G401 (cell line): ENCODE data around the gene ARL14. TPM values are rescaled to one million over a fixed set of nuclear protein-coding genes. Genes with fewer than 3 reads are reported as not detected.

ENCODE experiments used
- DNase-seq: peaks from one replicate; pipeline ENCODE4 v3.0.0-alpha.2; 2015; ENCODE audit warnings: low spot score
- in situ Hi-C: cut with HindIII; loops from 2 replicates; pipeline ENCODE4 v1.10.0; 2016; ENCODE audit warnings: low sequenced_read_pairs, mixed read lengths
- total RNA-seq: library from RNA; depleted of rRNA; stranded (reverse); fragments of >200 nt; shearing (Covaris generic); gene quantifications from 2 replicates; pipeline ENCODE4 v1.2.3, GENCODE V29; 2014; rRNA removed

Gene ARL14
- total RNA-seq: not detected in 2 replicates

DNA sequence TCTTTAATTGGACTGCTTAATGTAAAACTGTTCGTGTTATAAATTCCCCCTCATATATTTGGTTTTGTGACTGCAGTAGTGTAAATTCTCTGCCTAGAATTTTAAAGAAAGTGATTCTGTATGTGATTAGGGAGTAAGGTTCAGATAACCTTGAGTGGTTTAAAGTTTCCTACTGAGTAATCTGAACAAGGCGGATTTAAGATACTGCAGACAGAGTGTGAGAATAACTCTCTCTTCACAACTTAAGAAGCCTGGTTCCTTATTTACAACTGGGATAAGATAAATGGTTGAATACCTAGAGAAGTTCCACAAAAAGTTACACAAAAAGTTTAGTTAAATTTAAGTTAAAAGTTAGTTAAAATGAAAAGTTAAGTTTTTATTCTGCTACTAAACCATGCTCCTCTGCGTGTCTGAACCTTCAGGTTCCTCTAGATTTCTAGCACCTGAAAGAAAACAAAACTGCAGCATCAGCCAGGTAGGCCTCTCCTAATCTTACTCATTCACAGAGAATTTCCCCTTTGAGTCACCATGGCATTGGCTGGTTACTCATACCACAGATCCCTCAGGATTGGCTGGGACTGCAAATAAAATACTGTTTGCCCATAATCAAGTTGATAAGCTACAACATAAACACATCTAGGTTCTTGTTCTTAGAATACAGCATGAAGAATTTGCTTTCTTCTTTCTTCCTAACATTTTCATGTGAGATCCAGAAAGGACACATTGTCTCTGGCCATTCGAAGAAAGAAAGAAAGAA is at the start of gene ARL14:
TSS of gene ARL14 (plus strand) at position 614 of the 757 bp plus-strand sequence. CDS start 187 bp downstream, outside the sequence.
- no peak for DNase-seq
- in situ Hi-C loops: no loop called here

DNA sequence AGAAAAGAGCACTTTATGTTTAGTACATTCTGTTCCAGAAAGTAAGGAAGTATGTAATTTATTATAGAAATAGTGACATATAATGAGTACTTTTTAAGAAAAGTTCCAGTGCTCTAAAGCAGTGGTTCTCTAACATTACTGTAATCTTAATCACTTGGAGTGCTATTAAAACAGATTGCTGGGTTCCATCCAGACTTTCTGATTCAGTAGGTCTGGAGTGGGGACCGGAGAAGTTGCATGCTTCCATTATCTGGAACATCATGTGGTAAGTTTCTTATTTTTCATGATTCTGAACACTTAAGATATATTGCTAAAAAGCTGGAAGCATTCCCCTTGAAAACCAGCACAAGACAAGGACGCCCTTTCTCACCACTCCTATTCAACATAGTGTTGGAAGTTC is 47.5 kb upstream of the ARL14 start:
- in situ Hi-C loops: no loop called here
- DNase-seq: no peak

DNA sequence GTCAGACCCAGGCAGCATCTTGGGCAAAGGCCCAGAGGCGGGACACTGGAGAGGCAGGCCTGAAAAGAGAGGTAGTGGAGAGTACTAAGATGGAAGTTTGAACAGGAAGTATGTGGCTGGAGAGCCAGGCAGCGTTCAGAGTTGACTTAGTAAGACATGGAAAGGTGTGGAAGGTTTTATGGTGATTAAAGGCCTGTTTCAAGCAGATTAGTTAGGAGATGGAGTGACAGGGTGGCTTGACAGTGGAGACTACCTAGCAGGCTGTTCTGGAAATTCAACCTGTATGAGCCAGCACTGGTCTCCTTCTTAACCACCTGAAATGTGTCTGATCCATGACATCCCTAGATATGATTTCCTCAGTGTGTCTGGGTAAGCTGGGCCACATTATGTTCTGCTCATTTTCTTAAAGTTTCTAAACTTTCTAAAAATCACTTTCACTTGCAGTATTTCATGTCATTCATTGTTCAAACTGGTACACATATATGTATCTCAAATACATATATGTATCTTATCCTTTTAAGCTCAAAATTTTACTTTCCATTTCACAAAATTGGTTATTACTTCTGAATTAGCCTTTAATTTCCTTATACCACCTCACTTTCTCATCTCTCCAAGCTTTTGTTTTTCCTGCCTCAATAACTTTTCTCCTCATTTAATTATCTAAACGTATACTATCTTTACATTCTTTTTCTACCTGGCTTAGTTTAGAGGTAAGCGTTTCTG is 43.4 kb upstream of the ARL14 start:
- DNase-seq: no peak
- in situ Hi-C loops: no loop called here

DNA sequence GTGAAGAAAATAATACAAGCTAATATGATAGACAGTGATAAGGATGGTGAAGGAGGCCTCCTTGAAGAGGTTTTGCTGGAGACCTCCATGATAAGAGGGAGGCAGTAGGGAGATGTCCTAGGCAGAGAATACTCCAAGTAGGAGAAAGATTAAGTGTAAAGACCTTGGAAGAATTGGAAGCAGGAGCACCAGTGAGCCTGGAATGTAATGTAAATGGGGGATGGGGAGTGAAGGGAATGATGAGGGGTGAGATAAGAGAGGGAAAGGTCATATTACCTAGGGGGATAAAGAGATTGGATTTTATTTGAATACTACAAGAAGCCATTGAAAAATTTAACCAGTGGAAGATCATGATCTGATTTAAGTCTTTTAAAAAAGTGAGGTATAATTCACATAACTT is 41.7 kb upstream of the ARL14 start:
- in situ Hi-C loops: no loop called here
- no peak for DNase-seq

- in situ Hi-C loops: no loop called here
- DNase-seq: no peak
Observed at GRCh38 chr3:160637086-160637485, 39.9 kb upstream of the ARL14 start.

- DNase-seq: no peak
- in situ Hi-C loops: no loop called here
Observed at GRCh38 chr3:160638184-160638583, 38.8 kb upstream of the ARL14 start.

- DNase-seq: no peak
- in situ Hi-C loops: no loop called here
Observed at GRCh38 chr3:160641665-160642309, 35.2 kb upstream of the ARL14 start.

DNA sequence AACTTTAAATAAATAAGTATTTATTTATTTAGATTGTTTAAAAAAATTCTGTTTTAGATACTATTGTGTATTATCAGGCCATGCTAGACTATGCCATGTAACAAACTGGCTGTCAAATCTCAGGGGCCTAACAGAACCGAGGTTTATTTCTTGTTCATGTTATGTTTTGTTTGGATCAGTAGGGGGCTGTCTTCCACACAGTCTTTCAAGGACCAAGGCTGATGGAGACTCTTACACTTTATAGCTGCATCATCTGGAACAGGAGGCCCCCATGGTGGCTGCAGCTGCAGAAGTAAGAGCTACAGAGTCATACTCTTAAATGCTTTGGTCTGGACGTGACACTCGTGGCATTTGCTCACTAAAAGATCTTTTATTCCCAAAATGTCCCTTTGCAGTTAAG is 33.0 kb upstream of the ARL14 start:
- in situ Hi-C loops: no loop called here

DNA sequence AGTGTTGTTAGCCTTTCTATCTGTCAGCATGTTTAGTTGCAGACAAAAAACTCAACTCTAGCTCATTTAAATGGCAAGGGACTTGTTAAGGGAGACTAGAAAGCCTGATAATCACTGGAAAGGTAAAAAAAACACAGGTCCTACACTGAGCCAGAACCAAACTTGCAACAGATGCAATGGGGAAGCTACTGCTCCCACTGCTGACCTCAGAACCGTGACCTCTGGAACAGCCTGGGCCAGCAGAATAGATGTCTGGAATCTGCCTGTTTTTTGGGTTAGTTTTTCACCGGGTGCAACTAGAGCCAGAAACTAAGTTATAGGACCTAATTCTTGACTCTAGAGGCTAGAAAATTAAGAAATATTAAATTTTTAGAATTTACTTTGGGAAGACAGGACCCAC is 32.5 kb upstream of the ARL14 start:
- in situ Hi-C loops: no loop called here
- DNase-seq: no peak

More for the DNA sequence above, 33.0 kb upstream of the ARL14 start:
- DNase-seq: no peak

- DNase-seq: no peak
- in situ Hi-C loops: no loop called here
Observed at GRCh38 chr3:160648701-160649100, 28.3 kb upstream of the ARL14 start.

- no peak for DNase-seq
- in situ Hi-C loops: no loop called here
Observed at GRCh38 chr3:160649596-160649995, 27.4 kb upstream of the ARL14 start.

- DNase-seq: no peak
- in situ Hi-C loops: no loop called here
Observed at GRCh38 chr3:160653512-160653911, 23.4 kb upstream of the ARL14 start.

DNA sequence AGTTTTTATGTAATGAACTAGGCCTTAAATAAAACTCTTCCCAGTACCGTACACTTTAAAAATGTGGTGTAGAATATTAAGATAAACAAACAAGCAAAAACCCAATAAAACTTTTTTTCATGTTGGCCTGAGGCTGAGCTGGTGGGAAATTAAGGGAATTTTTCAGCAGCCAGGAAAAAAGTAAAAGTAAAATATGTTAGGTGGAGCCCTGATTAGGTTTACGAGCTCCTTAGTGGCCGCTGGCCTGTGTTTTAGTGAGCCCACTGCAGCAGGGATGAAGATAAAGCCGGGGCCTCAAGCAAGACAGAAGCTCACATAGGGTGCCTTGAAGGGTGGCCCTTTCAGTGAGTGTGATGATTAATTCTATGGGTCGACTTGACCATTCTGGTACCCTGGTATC is 16.1 kb upstream of the ARL14 start:
- in situ Hi-C loops: no loop called here
- DNase-seq: no peak

- DNase-seq: no peak
- in situ Hi-C loops: no loop called here
Observed at GRCh38 chr3:160661660-160662059, 15.3 kb upstream of the ARL14 start.

GRCh38 chr3:160665231-160665630 is 11.7 kb upstream of the ARL14 start:
- in situ Hi-C loops: no loop called here
- DNase-seq: no peak

DNA sequence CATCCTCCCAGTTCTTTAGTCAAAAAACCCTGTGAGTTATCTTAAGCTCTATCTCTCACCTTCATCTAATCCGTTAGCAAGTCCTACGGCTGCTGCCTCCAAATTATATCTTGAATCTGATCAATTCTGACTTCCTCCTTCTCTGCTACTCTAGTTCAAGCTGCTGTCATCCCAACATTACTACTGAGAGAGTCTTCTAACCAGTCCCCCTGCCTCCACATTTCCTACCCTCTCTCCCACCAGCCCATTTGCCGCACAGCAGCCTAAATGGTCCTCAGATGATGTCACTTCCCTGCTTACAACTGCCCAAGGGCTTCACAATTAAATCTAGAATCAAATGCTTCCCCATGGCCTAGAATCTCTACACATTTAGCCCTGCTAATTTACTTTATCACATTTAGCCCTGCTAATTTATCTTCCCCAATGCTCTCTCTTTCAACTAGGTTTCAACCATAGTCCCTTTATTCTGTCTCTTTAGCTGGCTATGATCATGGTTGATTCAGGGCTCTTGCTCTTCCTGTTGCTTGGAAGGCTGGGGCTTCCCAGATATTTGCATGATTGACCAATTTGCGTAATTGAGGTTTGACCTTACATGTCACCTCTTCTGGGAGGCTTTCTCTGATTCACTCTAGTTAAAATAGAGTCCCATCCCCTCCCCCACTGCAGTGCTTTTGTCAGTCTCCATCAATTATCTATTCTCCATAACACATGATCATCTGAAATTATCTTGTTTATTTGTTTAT is 11.0 kb upstream of the ARL14 start:
- no peak for DNase-seq
- in situ Hi-C loops: no loop called here

DNA sequence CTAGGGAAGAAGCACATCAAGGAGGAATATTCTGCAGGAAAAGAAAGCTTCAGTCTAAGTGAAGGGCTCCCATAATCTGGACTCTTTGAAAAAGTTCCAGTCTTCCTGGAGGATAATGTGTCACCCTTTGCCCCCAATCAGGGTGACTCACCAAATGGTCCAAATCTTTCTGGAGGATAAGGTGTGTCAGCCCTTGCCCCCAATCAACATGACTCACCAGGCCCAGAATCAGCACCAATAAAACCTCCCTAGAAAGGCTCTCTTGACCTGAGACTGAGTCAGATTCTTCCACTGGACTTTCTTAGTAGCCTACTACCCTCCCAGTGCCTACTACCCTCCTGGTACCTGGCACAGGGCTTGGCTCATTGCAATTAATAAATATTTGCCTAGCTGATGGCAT is 9.5 kb upstream of the ARL14 start:
- in situ Hi-C loops: no loop called here

GRCh38 chr3:160668454-160668853 is 8.5 kb upstream of the ARL14 start:
- no peak for DNase-seq
- in situ Hi-C loops: no loop called here

More for the DNA sequence above, 9.5 kb upstream of the ARL14 start:
- DNase-seq: no peak

GRCh38 chr3:160671231-160671630 is 5.7 kb upstream of the ARL14 start:
- DNase-seq: no peak
- in situ Hi-C loops: no loop called here

- in situ Hi-C loops: no loop called here
- no peak for DNase-seq
Observed at GRCh38 chr3:160671995-160672394, 5.0 kb upstream of the ARL14 start.
